K562 (cell line): Measurements from ENCODE around the gene PRELID3B.

Experiments
- RB1 ChIP-seq: fragments of 450-650 bp; IDR thresholded peaks from 2 replicates; pipeline ENCODE4 v1.6.1; 2017; ENCODE audit warnings: low read depth, mild to moderate bottlenecking
- SNRNP70 ChIP-seq: fragments of 200-400 bp; formaldehyde crosslinking; optimal IDR thresholded peaks from 2 replicates; pipeline ENCODE3; 2017; ENCODE audit warnings: low read depth, low read length
- TF ChIP-seq, protein P1 (sequence below): fragments of 250-450 bp; sonication (Bioruptor Pico); IDR thresholded peaks from 2 replicates; pipeline ENCODE4 v1.5.0; 2020; ENCODE audit warnings: mild to moderate bottlenecking

- no peak for TF ChIP-seq SNRNP70
- TF ChIP-seq RB1: no peak
- TF ChIP-seq, protein P1, sequence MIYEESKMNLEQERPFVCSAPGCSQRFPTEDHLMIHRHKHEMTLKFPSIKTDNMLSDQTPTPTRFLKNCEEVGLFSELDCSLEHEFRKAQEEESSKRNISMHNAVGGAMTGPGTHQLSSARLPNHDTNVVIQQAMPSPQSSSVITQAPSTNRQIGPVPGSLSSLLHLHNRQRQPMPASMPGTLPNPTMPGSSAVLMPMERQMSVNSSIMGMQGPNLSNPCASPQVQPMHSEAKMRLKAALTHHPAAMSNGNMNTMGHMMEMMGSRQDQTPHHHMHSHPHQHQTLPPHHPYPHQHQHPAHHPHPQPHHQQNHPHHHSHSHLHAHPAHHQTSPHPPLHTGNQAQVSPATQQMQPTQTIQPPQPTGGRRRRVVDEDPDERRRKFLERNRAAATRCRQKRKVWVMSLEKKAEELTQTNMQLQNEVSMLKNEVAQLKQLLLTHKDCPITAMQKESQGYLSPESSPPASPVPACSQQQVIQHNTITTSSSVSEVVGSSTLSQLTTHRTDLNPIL (CRISPR knock-in tag): no peak
Measured at GRCh38 chr20:58995461-58996225, 46.9 kb downstream of the PRELID3B start.
